ENCODE results near the gene ALOX15. TPM values are rescaled to one million over a fixed set of nuclear protein-coding genes. Genes with fewer than 3 reads are reported as not detected.

The ALOX15 gene
- total and polyA plus RNA-seq, 9 of the 15 experiments (the other 6 are each of a cell fraction or from before 2014, with no cell fraction given) = not detected

- TF ChIP-seq PBX2 (CRISPR knock-in tag; IDR thresholded peaks at IDR 0.05; ENCODE audit: low read depth) (no peak), PBX2 (tag; conservative IDR thresholded peaks at IDR 0.05; ENCODE audit: low read depth) (peak; percentile 45), LARP7 (IDR thresholded peaks at IDR 0.05) (no peak), HMGN3 (IDR thresholded peaks at IDR 0.05; ENCODE audit: borderline replicate concordance, extremely low read depth, insufficient read length, low read depth, low read length) (no peak), CBFA2T3 (IDR thresholded peaks at IDR 0.05) (peak; percentile 44), E2F6 (IDR thresholded peaks at IDR 0.05; ENCODE audit: borderline replicate concordance in 1 of 2, extremely low read depth in 1 of 2, insufficient read depth in 1 of 2, insufficient read length in 1 of 2, low read depth in 1 of 2, low read length in 1 of 2, poor library complexity in 1 of 2, severe bottlenecking in 1 of 2) (no peak), NFIC (IDR thresholded peaks at IDR 0.05) (peak; percentile 51; the same call in 1 of the 2 replicates), BHLHE40 (IDR thresholded peaks at IDR 0.05; ENCODE audit: low read length) (0 out of 2 replicates have a peak, but pooled peaks have one; percentile 3), MEIS2 (IDR thresholded peaks at IDR 0.05; ENCODE audit: partially characterized antibody) (peak; percentile 24), ZNF165 (CRISPR knock-in tag; IDR thresholded peaks at IDR 0.05; ENCODE audit: borderline replicate concordance) (no peak), USF1 (CRISPR knock-in tag; IDR thresholded peaks at IDR 0.05) (no peak), ESRRA (IDR thresholded peaks at IDR 0.05; ENCODE audit: borderline replicate concordance, low read depth) (peak; percentile 87), SMARCE1 (IDR thresholded peaks at IDR 0.05) (no peak)
Observed at GRCh38 chr17:4607773-4608187, 33.7 kb downstream of the ALOX15 start (continued).

Measured in K562 (cell line).